ENCODE measurements around the gene ATG16L1.
"Not testable (repeated sequence)": the region's sequence is repeated elsewhere in the genome, so short reads cannot be mapped to it uniquely, and the experiment has no call there.

Gene ATG16L1

GRCh38 chr2:233334915-233335314, 83.4 kb downstream of the ATG16L1 start:
- DNase-seq (ENCODE audit: low spot score) = no peak

DNA sequence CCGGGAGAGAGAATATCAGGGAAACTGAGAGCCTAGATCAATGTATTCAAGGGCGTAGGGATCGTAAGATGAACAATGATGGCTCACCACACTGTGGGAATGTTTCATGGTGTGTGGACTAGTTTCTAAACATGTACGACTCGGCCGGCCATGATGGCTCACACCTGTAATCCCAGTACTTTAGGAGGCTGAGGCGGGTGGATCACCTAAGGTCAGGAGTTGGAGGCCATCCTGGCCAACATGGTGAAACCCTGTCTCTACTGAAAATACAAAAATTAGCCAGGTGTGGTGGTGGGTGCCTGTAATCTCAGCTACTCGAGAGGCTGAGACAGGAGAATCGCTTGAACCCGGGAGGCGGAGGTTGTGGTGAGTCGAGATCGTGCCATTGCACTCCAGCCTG, 84.6 kb downstream of the ATG16L1 start:
- not testable (repeated sequence) for DNase-seq (ENCODE audit: low spot score)

- no peak for DNase-seq (ENCODE audit: low spot score)
These were observed 85.1 kb downstream of the ATG16L1 start for GRCh38 chr2:233336541-233336940.

DNA sequence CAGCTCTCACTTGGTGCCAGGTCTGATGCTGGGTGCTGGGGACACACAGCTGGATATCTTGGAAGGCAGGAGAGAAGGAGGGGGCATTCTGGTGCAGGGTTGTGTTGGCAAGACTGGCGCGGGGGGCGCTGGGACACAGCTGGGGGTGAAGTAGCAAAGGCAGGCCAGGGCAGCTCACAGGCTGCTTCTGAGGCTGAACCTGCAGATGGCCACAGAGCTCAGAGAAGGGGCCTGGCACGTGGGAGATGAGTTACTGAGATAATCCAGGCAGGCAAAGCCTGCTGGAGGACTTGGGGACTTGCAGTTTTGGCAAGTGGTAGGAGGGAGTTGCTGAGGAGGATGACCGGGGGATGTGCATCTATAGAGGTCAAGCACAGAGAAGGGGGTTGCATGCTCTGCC, 86.6 kb downstream of the ATG16L1 start:
- DNase-seq (ENCODE audit: low spot score) = no peak

DNA sequence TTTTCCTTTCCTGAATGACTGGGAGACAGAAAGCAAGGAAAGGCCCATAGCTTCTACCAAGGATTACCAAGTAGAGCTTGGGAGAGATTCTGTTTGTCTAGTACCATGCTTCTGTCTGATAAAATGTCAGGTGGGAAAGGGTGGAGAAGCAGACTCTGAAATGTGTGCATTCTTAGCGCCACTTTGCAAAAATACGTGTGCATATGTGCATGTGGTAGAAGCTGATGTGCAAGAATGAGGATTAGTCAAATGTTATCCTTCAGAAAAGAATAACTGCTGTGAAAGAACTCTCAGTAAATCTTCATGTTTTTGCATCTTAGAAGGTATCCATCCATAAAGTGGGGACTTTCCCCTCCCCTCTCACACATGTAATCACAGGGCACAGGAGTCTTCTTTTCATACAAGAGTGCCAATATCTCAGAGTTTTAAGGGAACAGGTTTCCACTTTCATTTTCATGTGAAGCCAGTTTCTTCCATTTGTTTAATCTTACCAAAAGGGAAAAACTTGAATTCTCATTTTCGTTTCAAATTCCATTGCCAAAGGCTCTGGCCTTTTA, 87.4 kb downstream of the ATG16L1 start:
- DNase-seq (ENCODE audit: low spot score) = no peak

DNA sequence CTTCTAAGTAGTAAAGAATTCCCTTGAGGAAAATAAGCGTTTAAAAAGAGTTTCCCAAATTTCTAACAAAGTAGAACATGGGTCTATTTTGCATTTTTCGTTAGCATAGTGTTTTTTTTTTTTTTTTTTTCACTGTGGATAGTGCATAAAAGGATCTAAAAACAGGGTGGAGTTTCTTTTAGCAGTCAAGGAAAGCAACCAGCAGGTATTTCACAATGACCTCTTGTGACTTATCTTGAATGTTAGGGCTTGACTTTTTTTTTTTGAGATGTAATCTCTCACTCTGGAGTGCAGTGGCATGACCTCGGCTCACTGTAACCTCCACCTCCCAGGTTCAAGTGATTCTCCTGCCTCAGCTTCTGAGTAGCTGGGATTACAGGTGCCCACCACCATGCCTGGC, 88.0 kb downstream of the ATG16L1 start:
- no peak for DNase-seq (ENCODE audit: low spot score)

GRCh38 chr2:233341296-233341695, 89.8 kb downstream of the ATG16L1 start:
- no peak for DNase-seq (ENCODE audit: low spot score)

- DNase-seq (ENCODE audit: low spot score) = no peak
These were observed 90.8 kb downstream of the ATG16L1 start for GRCh38 chr2:233342301-233342700.

GRCh38 chr2:233343171-233343705, 91.8 kb downstream of the ATG16L1 start:
- no peak for DNase-seq (ENCODE audit: low spot score)
